Right cardiac atrium (tissue), 5 donors: Measurements from ENCODE around the gene RBBP5. TPM values are rescaled to one million over a fixed set of nuclear protein-coding genes. Genes with fewer than 3 reads are reported as not detected.

ENCODE experiments used
- ATAC-seq, 2 donors: fragments of 200-7000 bp; cut with Tn5 transposase; one replicate each; pipeline versions ENCODE4 v1.8.0 to v1.9.1; 2020; ENCODE audit warnings: moderate library complexity in 2 of 2, mild to moderate bottlenecking in 1 of 2
- DNase-seq, 3 donors: peaks; one replicate each; pipeline ENCODE4 v3.0.0-alpha.2; 2020
- H3K27ac ChIP-seq: one replicate; pipeline ENCODE4 v1.5.1; 2013; ENCODE audit warnings: mild to moderate bottlenecking, low read length, control low read depth, moderate library complexity
- H3K27me3 ChIP-seq: one replicate; pipeline ENCODE4 v1.6.1; 2013; ENCODE audit not compliant: control insufficient read depth, insufficient read depth
- H3K4me1 ChIP-seq: one replicate; pipeline ENCODE4 v1.6.1; 2013; ENCODE audit warnings: low read length; ENCODE audit not compliant: control insufficient read depth, insufficient read depth
- H3K4me3 ChIP-seq: one replicate; pipeline ENCODE4 v1.5.1; 2013; ENCODE audit warnings: low read length, control low read depth
- H3K9me3 ChIP-seq: one replicate; pipeline ENCODE4 v1.6.1; 2013; ENCODE audit warnings: low read length; ENCODE audit not compliant: control insufficient read depth
- WGBS: extraction: QIAGEN DNeasy Blood & Tissue Kit; methylation state at CpG from one replicate; pipeline ENCODE4 v1.1.7; 2013; 5-methylcytosine and 5-hydroxymethylcytosine counted together
- intact Hi-C, 4 donors: fragments of 100-400 bp; cut with DNase I; formaldehyde crosslinking; loops; one replicate each; pipeline versions ENCODE4 v1.11.0 to v1.14.0; 2022 to 2023
- polyA plus RNA-seq: library from polyadenylated mRNA; stranded (reverse); fragments of 200-250 nt; gene quantifications from one replicate; pipeline ENCODE4 v1.2.3, GENCODE V29; 2013
- total RNA-seq, 4 donors: library from RNA; stranded (reverse); fragmentation: NEBNext Ultra II Directional; extraction: Animal tissue kit (Norgen Biotek cat#: 25700); gene quantifications; one replicate each; pipeline ENCODE4 v1.2.1, GENCODE V29; 2021
- donor health status: healthy with polysubstance abuse.
- donor health status: DM: no; HTN: yes; CAD: no.
- donor health status: DM: no; HTN: no; CAD: no.
- donor health status: DM: no; HTN: yes; CAD: no; lungs with severe emphysema.
- donor health status: DM: yes; HTN: yes; CAD: no.

RBBP5 gene
- total and polyA plus RNA-seq, 5 donors: 5.4 to 13.1 (median 11.1) TPM

DNA sequence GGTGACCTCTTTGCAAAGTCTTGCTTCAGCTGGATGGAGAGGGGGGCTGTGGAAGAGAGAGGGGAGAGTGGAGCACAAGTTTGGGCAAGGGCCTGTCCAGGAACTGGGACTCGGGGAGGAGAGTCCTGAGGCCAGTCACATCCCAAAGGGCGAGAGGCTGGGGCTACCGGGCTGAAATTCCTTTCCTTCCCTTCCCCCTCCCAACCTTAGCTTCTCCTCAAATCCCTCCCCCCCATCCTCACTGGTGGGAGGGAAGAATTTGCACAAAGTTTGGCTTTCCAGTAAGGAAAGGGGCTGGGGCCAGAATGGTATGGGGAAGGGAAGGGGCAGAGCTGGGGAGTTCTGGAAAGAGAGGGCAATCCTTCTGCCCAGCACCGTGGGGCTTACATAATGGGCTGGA lies 77.9 kb downstream of the RBBP5 start:
- H3K27me3 ChIP-seq: no peaks in the 10 kb centered on the region

GRCh38 chr1:205042911-205043806 lies 78.6 kb downstream of the RBBP5 start, which contains the start of gene CNTN2:
Gene CNTN2, plus strand, starts transcription at chr1:205043212. Its CDS starts 9,974 bp downstream, at chr1:205053186.
- WGBS: 11% methylated on average over 53 of the region's 53 CpGs

More for the DNA sequence above, 77.9 kb downstream of the RBBP5 start:
- WGBS: 26% methylated on average over 4 of the region's 4 CpGs
- no peak for ATAC-seq
- no peak for DNase-seq
- no peaks in the 10 kb centered on the region for H3K4me1 ChIP-seq
- intact Hi-C loops: no loop called here
- H3K27ac ChIP-seq: no peak overlapping the region
- no peaks in the 10 kb centered on the region for H3K9me3 ChIP-seq
- no peak overlapping the region for H3K4me3 ChIP-seq

GRCh38 chr1:205041998-205042910 lies 79.5 kb downstream of the RBBP5 start:
- no peaks in the 10 kb centered on the region for H3K4me1 ChIP-seq
- no peaks in the 10 kb centered on the region for H3K9me3 ChIP-seq
- DNase-seq: no peak
- no peak for ATAC-seq
- H3K27me3 ChIP-seq: no peaks in the 10 kb centered on the region
- H3K27ac ChIP-seq: no peak overlapping the region
- intact Hi-C loops: no loop called here
- 56% methylated on average over 16 of the region's 16 CpGs for WGBS
- H3K4me3 ChIP-seq: no peak overlapping the region

More at GRCh38 chr1:205042911-205043806, 78.6 kb downstream of the RBBP5 start, which contains the start of gene CNTN2:
- Histone ChIP-seq H3K4me3 (no peak within 1 kb of the TSS), H3K27me3 (no peaks in the 10 kb centered on the region), H3K9me3 (no peaks in the 10 kb centered on the region), H3K4me1 (no peaks in the 10 kb centered on the region), H3K27ac (no peak within 1 kb of the TSS)
- ATAC-seq: no peak
- intact Hi-C loops: no loop called here
- DNase-seq: no peak

DNA sequence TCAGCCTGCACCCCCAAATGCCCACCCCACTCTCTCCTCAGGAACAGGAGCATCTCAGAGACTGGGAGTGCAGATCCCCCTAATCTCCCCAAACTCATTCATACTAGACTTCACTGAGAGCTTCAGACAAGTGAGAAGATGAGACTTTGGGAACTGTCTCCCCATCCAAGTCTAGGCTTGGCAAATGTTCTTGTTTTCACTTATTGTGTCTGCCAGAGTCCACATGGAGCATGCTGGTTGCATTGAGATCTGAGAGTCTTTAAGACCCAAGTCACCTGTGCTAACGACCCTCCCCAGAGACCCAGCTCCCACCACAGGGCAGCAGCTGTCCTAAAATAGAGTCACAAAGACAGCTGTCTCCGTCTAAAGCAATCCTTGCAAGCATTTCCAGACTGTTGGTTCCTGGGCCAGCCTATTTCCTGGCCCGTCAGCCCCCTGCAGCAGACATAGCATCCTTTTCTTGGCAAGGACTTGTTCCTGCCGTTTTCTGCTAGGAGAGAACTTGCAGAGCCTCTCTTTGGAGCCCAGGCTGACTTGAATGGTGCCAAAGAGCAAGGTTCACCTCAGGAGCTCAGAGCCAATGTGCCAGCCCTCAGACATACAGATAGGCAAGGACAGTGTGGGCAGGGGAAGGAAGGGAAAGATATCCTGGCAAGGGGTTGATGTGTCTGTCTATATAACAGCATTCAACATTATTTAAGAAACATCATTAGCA lies 80.6 kb downstream of the RBBP5 start:
- no peak for DNase-seq
- no peak for ATAC-seq
- intact Hi-C loops: no loop called here
- H3K27me3 ChIP-seq: no peaks in the 10 kb centered on the region
- no peak overlapping the region for H3K4me3 ChIP-seq
- H3K27ac ChIP-seq: no peak overlapping the region
- H3K4me1 ChIP-seq: no peaks in the 10 kb centered on the region
- H3K9me3 ChIP-seq: no peaks in the 10 kb centered on the region
- 34% methylated on average over 4 of the region's 4 CpGs for WGBS

GRCh38 chr1:205038132-205038786 lies 83.5 kb downstream of the RBBP5 start:
- ATAC-seq (no peak), DNase-seq (no peak)
- 78% methylated on average over 6 of the region's 6 CpGs for WGBS
- Histone ChIP-seq H3K9me3 (no peaks in the 10 kb centered on the region), H3K4me3 (no peak overlapping the region), H3K27me3 (no peaks in the 10 kb centered on the region), H3K27ac (no peak overlapping the region), H3K4me1 (no peaks in the 10 kb centered on the region)
- intact Hi-C loops: no loop called here

- Histone ChIP-seq H3K4me1 (no peaks in the 10 kb centered on the region), H3K9me3 (no peaks in the 10 kb centered on the region), H3K27ac (no peak overlapping the region), H3K27me3 (no peaks in the 10 kb centered on the region), H3K4me3 (no peak overlapping the region)
- 79% methylated on average over 9 of the region's 9 CpGs for WGBS
- intact Hi-C loops: no loop called here
- ATAC-seq: no peak
- DNase-seq: no peak
Observed at GRCh38 chr1:205037539-205037938, 84.2 kb downstream of the RBBP5 start.

Other genes with a start within 250 kb of the RBBP5 start
- gene CNTN2, start 78.8 kb downstream of the RBBP5 start, total RNA-seq: 1 to 10 TPM in 3 of 4 donors, under 1 TPM in 1; 0.78 to 1.8 (median 1.4) TPM
- 1.4 TPM for gene CNTN2, start 78.8 kb downstream of the RBBP5 start, polyA plus RNA-seq
- gene TMEM81, start 37.5 kb downstream of the RBBP5 start, total RNA-seq: 1 to 10 TPM; 1.6 to 3.5 (median 2.8) TPM
- 2.6 TPM for gene TMEM81, start 37.5 kb downstream of the RBBP5 start, polyA plus RNA-seq
- gene DSTYK, start 89.7 kb upstream of the RBBP5 start, total RNA-seq: 10 to 100 TPM in 1 of 4 donors, 1 to 10 TPM in 3; 7.9 to 10.1 (median 8.6) TPM
- gene DSTYK, start 89.7 kb upstream of the RBBP5 start, polyA plus RNA-seq: 4.9 TPM
- gene TMCC2, start 106.0 kb upstream of the RBBP5 start, total RNA-seq: 10 to 100 TPM in 3 of 4 donors, 1 to 10 TPM in 1; 6.5 to 15.9 (median 13.2) TPM
- 15.7 TPM for gene TMCC2, start 106.0 kb upstream of the RBBP5 start, polyA plus RNA-seq
- gene NUAK2, start 199.8 kb upstream of the RBBP5 start, total RNA-seq: 1 to 10 TPM in 3 of 4 donors, under 1 TPM in 1; 0.50 to 1.6 (median 1.4) TPM
- gene NUAK2, start 199.8 kb upstream of the RBBP5 start, polyA plus RNA-seq: 0.86 TPM
- gene KLHDC8A, start 234.9 kb upstream of the RBBP5 start, total RNA-seq: under 1 TPM; 0.35 to 0.71 (median 0.52) TPM
- gene KLHDC8A, start 234.9 kb upstream of the RBBP5 start, polyA plus RNA-seq: 0.36 TPM